Osteocyte (in vitro differentiated cells): Measurements from ENCODE around the gene CUL1. TPM values are rescaled to one million over a fixed set of nuclear protein-coding genes. Genes with fewer than 3 reads are reported as not detected.

Experiments
- DNase-seq: peaks from one replicate; pipeline ENCODE4 v3.0.0; 2021; ENCODE audit warnings: mixed read lengths; ENCODE audit not compliant: unreplicated experiment; ENCODE audit errors: extremely low spot score
- H3K27ac Mint-ChIP-seq: one replicate; pipeline ENCODE4 v1.8.0; 2021; ENCODE audit warnings: mild to moderate bottlenecking, mixed read lengths; ENCODE audit not compliant: unreplicated experiment
- H3K27me3 Mint-ChIP-seq: one replicate; pipeline ENCODE4 v1.8.0; 2021; ENCODE audit warnings: mixed read lengths; ENCODE audit not compliant: unreplicated experiment
- H3K36me3 Mint-ChIP-seq: one replicate; pipeline ENCODE4 v1.8.0; 2021; ENCODE audit warnings: mixed read lengths; ENCODE audit not compliant: unreplicated experiment
- H3K4me1 Mint-ChIP-seq: one replicate; pipeline ENCODE4 v1.8.0; 2021; ENCODE audit warnings: mixed read lengths; ENCODE audit not compliant: unreplicated experiment
- H3K4me3 Mint-ChIP-seq: one replicate; pipeline ENCODE4 v1.8.0; 2021; ENCODE audit warnings: mild to moderate bottlenecking, moderate library complexity, mixed read lengths; ENCODE audit not compliant: unreplicated experiment
- H3K9me3 Mint-ChIP-seq: one replicate; pipeline ENCODE4 v1.8.0; 2021; ENCODE audit warnings: mixed read lengths; ENCODE audit not compliant: unreplicated experiment
- CTCF ChIP-seq: fragments of 200-600 bp; sonication (generic); IDR thresholded peaks from 2 replicates; pipeline ENCODE4 v1.5.0; 2021; ENCODE audit warnings: antibody characterized with exemption, mild to moderate bottlenecking, moderate library complexity
- total RNA-seq: library from RNA; stranded (reverse); gene quantifications from 2 replicates; pipeline ENCODE4 v1.2.1, GENCODE V29; 2021

Gene CUL1
- total RNA-seq, 1 donor from 2014 or later, result 45.6 TPM

DNA sequence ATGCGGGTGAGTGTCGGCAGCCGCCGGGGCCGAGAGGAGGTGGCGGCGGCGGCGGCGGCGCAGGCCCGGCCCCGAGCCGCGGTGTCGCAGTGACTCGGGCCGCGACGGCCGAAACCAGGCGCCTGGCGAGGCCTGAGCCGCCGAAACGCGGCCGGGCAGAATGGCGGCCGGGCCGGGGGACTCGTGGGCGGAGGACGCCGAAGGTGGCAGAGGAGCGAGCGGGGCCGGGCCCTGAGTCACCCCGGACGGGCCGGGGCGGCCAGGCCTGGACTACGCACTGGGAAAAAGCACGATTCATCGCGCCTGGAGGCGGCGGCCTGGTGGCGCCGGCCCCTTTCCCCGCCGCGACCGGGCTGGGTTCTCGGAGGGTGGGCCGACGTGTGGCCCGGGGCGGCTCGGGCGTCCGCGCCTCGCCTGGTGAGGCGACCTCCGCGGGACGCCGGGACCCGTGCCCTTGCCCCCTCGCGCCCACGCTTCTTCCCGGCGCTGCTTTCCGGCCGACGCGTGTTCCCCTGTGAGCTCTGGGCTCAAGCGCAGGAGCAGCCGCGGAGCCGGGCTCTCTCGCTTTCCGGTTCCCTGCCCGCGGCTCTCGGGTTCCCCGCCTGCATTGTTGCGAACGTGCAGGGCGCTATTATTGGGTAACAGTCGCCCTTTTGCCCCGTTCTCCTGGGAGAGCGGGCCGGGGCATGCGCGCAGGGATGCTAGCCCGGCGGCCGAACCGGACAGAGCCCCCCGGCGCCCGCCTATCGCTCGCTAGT, 500 bp downstream of the CUL1 start:
- H3K36me3 Mint-ChIP-seq, result no peaks in the 10 kb centered on the region
- peak; percentile 87 for DNase-seq
- no peaks in the 10 kb centered on the region for H3K27me3 Mint-ChIP-seq
- H3K4me3 Mint-ChIP-seq, result peak overlapping the region; percentile 91
- H3K9me3 Mint-ChIP-seq, result no peaks in the 10 kb centered on the region
- H3K27ac Mint-ChIP-seq, result peak overlapping the region; percentile 85
- peaks cover 51% of the 10 kb centered on the region for H3K4me1 Mint-ChIP-seq
- no peak for TF ChIP-seq CTCF

DNA sequence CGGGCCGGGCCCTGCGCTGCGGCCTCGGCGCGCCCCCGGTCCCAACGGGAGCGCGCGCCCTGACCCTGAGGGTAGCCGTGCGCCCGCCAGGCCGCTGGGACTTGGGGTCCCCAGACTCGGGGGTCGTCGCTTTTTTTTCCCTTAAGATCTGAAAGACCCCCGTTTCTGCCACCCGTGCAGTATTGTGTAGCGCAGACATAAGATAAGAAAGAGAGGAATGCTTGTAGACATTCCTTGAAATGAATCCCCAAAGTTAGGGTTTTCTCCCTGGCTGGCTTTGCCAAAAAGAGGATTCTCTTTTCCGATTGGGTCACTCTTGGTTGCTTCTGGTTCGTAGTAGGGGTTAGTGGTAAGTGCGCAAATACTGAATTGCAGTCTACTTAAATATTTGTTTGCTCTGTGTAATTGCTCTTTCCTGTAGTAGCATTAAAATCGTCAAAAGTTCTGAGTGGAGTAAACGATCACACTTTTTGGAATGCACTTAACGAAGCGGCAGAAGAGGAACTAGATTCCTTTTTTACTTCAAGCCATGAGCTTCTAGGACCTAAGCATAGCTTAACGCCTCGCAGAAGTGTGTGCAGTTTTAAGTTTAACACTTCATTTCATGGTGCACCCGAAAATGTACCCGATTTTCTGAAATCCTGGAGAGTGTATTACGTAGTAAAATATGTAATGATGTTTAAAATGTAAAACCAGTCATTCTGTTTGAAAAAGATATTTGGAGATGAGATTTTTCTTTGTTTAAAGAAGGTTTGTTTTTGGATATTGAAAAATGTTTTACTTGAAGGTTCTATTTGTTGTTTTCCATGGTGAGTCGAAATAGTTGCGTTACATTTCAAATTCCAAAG, 1.3 kb downstream of the CUL1 start:
- peak overlapping the region; percentile 91 for H3K27ac Mint-ChIP-seq
- no peak for TF ChIP-seq CTCF
- H3K27me3 Mint-ChIP-seq, result no peaks in the 10 kb centered on the region
- DNase-seq, result no peak
- peak overlapping the region; percentile 91 for H3K4me3 Mint-ChIP-seq
- H3K9me3 Mint-ChIP-seq, result no peaks in the 10 kb centered on the region
- no peaks in the 10 kb centered on the region for H3K36me3 Mint-ChIP-seq
- peaks cover 59% of the 10 kb centered on the region for H3K4me1 Mint-ChIP-seq

DNA sequence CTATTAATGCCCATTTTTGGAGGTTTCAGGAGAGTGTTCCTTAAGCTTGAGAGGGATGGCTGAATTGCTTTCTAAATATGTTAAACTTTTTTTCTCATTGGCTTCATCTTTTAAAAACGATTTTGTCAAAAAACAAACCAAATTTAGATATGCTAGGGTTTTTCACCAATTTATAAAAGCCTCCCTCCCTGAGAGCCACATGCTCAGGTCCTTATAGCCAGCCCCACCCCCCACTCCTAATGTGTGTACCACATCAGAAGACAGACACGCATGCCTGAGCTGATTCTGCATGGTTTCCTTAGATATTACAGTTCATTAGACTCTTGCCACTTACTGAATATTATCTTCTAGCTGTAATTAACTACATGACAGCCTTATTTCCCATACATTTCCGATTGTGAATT, 2.0 kb downstream of the CUL1 start:
- no peak for TF ChIP-seq CTCF
- no peak for DNase-seq
- no peaks in the 10 kb centered on the region for H3K9me3 Mint-ChIP-seq
- H3K36me3 Mint-ChIP-seq, result no peaks in the 10 kb centered on the region
- H3K4me3 Mint-ChIP-seq, result peak overlapping the region; percentile 91
- peak overlapping the region; percentile 91 for H3K27ac Mint-ChIP-seq
- H3K27me3 Mint-ChIP-seq, result no peaks in the 10 kb centered on the region
- peaks cover 63% of the 10 kb centered on the region for H3K4me1 Mint-ChIP-seq

DNA sequence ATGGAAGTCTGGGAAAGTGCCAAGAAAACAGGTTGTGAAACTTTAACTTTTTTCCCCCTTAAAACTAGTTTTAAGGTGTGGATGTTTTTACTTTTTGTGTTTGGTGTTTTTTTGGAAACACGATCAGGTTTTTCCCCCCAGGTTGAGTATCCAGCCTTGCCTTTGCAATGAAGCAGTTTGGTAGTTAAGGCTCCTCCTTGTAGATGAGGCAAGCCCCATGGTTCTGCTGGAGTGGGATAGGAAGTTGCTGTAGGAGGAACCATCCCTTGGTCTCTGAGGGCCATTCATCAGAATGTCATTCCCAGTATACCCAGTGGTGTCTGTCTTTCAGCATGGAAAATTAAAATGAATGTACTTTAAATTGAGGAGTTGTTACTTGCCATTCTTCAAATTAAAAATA, 2.7 kb downstream of the CUL1 start:
- Mint-ChIP-seq H3K36me3 (no peaks in the 10 kb centered on the region), H3K4me1 (peaks cover 71% of the 10 kb centered on the region), H3K4me3 (peak overlapping the region; percentile 91), H3K27me3 (no peaks in the 10 kb centered on the region), H3K27ac (peak overlapping the region; percentile 91), H3K9me3 (no peaks in the 10 kb centered on the region)
- TF ChIP-seq CTCF, result no peak
- no peak for DNase-seq
